HG03139 (cell line): Measurements from ENCODE around the gene RINL.
A peak's percentile ranks its signal among the peaks of the same experiment; 100 is the strongest.
"Not testable (repeated sequence)": the region's sequence is repeated elsewhere in the genome, so short reads cannot be mapped to it uniquely, and the experiment has no call there.

Experiments used
- ATAC-seq: cut with Tn5 transposase; IDR thresholded peaks from one replicate; pipeline ENCODE4 v1.9.1; 2021; ENCODE audit not compliant: unreplicated experiment

The RINL gene

GRCh38 chr19:38878575-38879399 is 712 bp upstream of the RINL start:
- ATAC-seq = no peak

DNA sequence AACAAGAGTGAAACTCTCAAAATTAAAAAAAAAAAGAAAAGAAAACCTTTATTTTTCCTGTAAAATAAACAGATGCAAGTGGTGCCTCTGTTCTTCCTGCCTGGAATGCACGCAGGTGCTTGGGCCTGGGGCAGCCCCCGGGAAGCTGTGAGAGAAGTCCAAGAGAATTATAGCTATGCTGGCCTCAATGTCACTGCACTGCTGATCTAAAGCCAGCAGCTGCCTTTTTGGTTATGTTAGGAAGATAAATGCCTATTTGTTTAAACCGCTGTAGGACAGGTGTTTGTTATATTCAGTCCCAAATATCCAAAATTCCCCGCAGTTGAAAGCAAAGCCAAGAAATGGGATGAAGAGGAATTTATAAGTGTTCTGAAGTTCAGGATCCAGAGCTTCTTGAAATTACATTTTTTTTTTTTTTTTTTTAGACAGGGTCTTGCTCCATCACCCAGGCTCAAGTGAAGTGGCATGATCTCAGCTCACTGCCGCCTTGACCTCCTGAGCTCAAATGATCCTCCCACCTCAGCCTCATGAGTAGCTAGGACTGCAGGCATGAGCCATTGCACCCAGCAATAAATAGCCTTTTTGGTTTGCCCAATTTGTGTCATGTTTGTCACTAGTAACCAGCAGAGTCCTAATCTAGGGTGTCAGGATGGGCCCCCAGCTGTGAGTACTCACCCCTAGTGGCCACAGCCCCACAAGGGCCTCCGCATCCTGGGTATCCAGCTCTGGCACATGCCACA is 2.2 kb downstream of the RINL start:
- no peak for ATAC-seq

- not testable (repeated sequence) for ATAC-seq
Observed at GRCh38 chr19:38873400-38873799, 4.7 kb downstream of the RINL start.

- no peak for ATAC-seq
Observed at GRCh38 chr19:38870612-38871011, 7.5 kb downstream of the RINL start.

DNA sequence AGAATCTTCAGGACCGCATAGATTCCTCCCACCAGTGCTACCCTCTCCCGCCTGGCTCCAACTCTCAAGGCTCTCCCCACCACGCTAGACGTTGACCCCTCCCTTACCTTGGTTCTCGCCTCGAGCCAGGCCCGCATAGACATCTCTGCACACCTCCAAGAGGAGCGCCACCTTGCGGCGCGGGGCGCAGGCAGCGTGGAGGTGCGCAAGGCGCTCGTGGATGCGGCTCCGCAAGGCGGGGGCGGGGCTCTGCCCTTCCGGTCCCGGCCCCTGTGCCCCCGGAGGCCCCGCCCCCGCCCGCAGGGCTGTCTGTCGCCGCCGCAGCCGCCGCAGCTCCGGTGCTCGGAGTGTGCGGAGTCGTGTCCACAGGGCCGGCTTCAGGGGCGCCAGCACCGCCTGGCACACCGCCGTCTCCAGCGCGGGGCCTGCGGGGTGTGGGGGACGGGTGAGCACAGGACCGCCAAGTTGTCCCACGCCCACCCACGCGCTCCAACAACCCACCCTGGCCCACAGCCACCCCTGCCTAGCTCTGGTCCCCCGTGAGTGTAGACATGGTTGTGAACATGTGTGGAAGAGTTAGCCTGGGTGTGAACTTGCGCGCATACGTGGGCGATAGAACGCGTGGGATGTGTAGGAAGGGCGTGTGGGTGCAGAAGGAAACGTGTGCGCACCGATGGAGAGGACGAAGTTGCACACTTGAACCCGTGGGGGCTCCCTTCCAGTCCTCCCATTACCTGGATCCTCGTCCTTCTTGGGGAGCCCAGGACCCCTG is 8.1 kb downstream of the RINL start:
- peak; percentile 63 for ATAC-seq

DNA sequence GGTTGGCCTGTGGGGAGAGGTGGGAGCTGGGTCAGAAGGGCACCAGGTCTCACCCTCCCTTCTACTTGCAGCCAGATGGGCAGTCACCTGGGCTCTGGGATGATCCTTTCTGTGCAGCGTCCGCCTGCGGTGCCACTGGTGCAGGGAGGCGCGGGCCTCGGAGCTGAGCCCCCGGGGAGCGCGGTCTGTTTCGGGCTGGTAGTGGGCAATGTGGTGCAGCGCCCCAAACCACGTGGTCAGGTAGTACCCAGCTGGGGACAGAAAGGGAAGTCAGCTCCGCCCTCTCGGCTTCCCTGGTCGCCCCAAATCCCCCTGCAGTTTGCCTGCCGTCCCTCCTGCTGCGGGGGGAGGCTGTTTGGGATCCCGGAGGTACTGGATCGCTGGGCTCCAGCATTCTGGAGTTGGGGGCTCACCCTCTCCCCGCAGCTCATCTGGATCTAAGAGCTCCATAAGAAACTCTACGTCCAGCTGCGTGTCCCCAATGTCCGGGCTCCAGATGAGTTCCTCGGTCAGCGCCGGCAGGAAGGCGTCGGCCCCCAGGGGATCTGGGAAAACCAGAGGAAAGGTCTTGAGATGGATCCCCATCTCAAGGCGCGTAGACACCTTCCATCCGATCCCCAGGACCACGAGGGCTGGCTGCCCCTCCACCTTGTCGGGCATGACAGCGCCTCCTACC is 8.8 kb downstream of the RINL start:
- no peak for ATAC-seq

GRCh38 chr19:38868551-38868950 is 9.5 kb downstream of the RINL start:
- ATAC-seq = no peak

DNA sequence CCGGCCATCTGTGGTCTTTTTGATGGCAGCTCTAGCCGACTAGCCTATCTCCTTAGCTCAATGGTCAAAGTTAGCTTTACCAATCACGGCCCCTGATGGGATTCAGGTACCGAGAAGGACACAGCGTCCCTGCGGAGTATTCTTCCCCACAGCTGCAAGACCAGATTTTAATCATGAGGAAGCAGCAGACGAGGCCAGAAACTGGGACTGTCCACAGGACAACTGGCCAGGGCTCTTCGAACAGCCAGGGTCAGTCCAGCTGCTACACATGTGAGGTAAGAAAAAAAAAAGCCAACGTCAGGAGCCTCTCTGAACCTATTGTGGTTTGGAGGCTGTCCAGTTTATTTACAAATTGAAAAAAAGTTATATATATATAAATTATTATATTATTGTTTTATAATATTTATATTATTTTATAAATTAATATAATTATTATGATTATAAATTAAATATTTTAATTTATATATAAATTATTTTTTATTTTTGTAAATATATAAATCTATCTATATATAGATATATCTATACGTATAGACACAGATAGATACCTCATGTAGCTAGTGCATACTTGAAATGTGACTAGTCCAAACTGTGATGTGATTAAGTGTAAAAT is 10.8 kb downstream of the RINL start:
- no peak for ATAC-seq

- no peak for ATAC-seq
Observed at GRCh38 chr19:38862321-38863059, 15.6 kb downstream of the RINL start.

GRCh38 chr19:38861368-38861767 is 16.7 kb downstream of the RINL start:
- no peak for ATAC-seq

DNA sequence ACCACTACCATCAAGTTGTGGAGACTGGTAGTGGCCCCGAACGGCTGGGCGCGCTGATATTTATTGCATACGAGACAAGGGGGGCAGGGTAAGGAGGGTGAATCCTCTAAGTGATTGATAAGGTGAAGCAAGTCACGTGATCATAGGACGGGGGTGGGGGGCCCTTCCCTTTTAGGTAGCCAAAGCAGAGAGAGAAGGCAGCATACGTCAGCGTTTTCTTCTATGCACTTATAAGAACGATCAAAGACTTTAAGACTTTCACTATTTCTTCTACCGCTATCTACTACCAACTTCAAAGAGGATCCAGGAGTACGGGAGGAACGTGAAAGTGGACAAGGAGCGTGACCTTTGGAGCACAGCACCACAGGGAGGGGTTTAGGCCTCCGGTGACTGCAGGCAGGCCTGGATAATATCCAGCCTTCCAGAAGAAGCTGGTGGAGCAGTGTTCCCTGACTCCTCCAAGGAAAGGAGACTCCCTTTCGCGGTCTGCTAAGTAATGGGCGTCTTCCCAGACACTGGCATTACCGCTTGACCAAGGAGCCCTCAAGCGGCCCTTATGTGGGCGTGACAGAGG is 18.4 kb downstream of the RINL start:
- ATAC-seq = not testable (repeated sequence)

- ATAC-seq = no peak
Observed at GRCh38 chr19:38856813-38857212, 21.3 kb downstream of the RINL start.

DNA sequence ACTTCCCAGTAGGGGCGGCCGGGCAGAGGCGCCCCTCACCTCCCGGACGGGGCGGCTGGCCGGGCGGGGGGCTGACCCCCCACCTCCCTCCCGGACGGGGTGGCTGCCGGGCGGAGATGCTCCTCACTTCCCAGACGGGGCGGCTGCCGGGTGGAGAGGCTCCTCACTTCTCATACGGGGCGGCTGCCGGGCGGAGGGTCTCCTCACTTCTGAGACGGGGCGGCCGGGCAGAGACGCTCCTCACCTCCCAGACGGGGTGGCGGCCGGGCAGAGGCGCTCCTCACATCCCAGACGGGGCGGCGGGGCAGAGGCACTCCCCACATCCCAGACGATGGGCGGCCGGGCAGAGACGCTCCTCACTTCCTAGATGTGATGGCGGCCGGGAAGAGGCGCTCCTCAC is 22.3 kb downstream of the RINL start:
- ATAC-seq = not testable (repeated sequence)

GRCh38 chr19:38854961-38855360 is 23.1 kb downstream of the RINL start:
- ATAC-seq = not testable (repeated sequence)

- no peak for ATAC-seq
Observed at GRCh38 chr19:38853214-38853613, 24.9 kb downstream of the RINL start.

- ATAC-seq = no peak
Observed at GRCh38 chr19:38852231-38853044, 25.6 kb downstream of the RINL start.

GRCh38 chr19:38851622-38852230 is 26.3 kb downstream of the RINL start:
- ATAC-seq = peak; percentile 23

- no peak for ATAC-seq
Observed at GRCh38 chr19:38850976-38851621, 27.0 kb downstream of the RINL start.
